Colonic mucosa (tissue), 4 donors: ENCODE results near the gene POMT1. TPM values are rescaled to one million over a fixed set of nuclear protein-coding genes. Genes with fewer than 3 reads are reported as not detected.

Source experiments
- DNase-seq: peaks from one replicate; pipeline ENCODE4 v3.0.0-alpha.2; 2020
- H3K27ac ChIP-seq: fragments of 200-600 bp; one replicate; pipeline ENCODE4 v1.8.0; 2021
- H3K27me3 ChIP-seq: fragments of 200-600 bp; one replicate; pipeline ENCODE4 v1.8.0; 2021
- H3K36me3 ChIP-seq: fragments of 200-600 bp; one replicate; pipeline ENCODE4 v1.8.0; 2021
- H3K4me1 ChIP-seq: fragments of 200-600 bp; one replicate; pipeline ENCODE4 v1.8.0; 2021; ENCODE audit warnings: mild to moderate bottlenecking
- H3K4me3 ChIP-seq: fragments of 200-600 bp; one replicate; pipeline ENCODE4 v1.8.0; 2021
- H3K9ac ChIP-seq, 2 donors: one replicate each; pipeline ENCODE4 v1.7.0; 2013; ENCODE audit warnings: control low read depth in 2 of 2, low read depth in 2 of 2, low read length in 2 of 2
- H3K9me3 ChIP-seq: fragments of 200-600 bp; one replicate; pipeline ENCODE4 v1.8.0; 2021
- intact Hi-C: fragments of 100-400 bp; cut with DNase I; formaldehyde crosslinking; loops from one replicate; pipeline ENCODE4 v1.14.1; 2022
- total RNA-seq, 2 donors: library from RNA; stranded (reverse); fragmentation: NEBNext Ultra II Directional in 1 of 2; extraction: Animal tissue kit (Norgen Biotek cat#: 25700) in 1 of 2; gene quantifications; one replicate each; pipeline ENCODE4 v1.2.1, GENCODE V29; 2021
- TF ChIP-seq, protein P1 (sequence below): fragments of 200-600 bp; IDR thresholded peaks from one replicate; pipeline ENCODE4 v1.8.0; 2022; ENCODE audit warnings: antibody characterized with exemption, mild to moderate bottlenecking
- donor health status: healthy.
- donor health status: DM: no; HTN: no; CAD: no.
- donor health status: DM: no; HTN: no; CAD: no.

The POMT1 gene
- total RNA-seq, 2 donors from 2014 or later = 24.0 to 28.8 TPM

DNA sequence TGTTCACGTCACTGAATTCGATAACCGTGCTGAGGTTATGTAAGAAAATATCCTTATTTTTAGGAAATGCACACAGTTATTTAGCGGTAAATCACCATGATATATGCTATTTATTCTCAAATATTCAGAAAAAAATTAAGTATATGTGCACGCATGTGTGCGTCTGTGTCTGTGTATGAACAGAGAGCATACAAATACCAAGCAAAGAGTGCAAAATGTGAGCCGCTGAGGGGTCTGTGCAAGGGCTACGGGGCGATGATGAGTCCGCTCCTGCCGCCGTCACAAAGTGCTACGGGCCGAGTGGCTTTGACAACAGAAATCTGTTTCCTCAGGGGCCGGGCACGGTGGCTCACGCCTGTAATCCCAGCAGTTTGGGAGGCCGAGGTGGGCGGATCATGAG, 35.2 kb downstream of the POMT1 start:
- TF ChIP-seq, protein P1, sequence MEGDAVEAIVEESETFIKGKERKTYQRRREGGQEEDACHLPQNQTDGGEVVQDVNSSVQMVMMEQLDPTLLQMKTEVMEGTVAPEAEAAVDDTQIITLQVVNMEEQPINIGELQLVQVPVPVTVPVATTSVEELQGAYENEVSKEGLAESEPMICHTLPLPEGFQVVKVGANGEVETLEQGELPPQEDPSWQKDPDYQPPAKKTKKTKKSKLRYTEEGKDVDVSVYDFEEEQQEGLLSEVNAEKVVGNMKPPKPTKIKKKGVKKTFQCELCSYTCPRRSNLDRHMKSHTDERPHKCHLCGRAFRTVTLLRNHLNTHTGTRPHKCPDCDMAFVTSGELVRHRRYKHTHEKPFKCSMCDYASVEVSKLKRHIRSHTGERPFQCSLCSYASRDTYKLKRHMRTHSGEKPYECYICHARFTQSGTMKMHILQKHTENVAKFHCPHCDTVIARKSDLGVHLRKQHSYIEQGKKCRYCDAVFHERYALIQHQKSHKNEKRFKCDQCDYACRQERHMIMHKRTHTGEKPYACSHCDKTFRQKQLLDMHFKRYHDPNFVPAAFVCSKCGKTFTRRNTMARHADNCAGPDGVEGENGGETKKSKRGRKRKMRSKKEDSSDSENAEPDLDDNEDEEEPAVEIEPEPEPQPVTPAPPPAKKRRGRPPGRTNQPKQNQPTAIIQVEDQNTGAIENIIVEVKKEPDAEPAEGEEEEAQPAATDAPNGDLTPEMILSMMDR = no peak
- H3K9ac ChIP-seq = no peak overlapping the region
- H3K27me3 ChIP-seq = no peaks in the 10 kb centered on the region
- no peaks in the 10 kb centered on the region for H3K36me3 ChIP-seq
- intact Hi-C loops = no loop called here
- H3K27ac ChIP-seq = no peak overlapping the region
- H3K4me1 ChIP-seq = no peaks in the 10 kb centered on the region
- DNase-seq = no peak
- no peaks in the 10 kb centered on the region for H3K9me3 ChIP-seq
- no peak overlapping the region for H3K4me3 ChIP-seq

DNA sequence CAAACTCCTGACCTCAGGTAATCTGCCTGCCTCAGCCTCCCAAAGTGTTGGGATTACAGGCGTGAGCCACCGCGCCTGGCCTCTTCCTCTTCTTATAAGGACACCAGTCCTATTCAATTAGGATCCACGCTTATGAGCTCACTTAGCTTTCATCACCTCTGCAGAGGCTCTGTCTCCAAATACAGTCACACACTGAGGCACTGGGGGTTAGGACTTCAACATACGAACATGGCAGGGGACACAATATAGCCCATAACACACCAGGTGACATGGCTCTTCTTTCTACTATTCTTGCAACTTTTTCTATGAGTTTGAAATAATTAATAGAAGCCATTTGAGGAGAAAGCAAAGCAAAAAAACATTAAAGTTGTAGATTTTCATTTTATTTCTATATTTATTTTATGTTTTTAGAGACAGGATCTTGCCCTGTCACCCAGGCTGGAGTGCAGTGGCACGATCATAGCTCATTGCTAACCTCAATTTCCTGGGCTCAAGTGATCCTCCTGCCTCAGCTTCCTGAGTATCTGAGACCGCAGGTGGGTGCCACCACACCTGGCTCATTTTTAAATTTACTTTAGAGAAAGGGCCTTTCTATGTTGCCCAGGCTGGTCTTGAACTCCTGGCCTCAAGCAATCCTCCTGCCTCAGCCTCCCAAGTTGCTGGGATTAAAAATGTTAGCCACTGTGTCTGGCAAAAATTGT, 36.7 kb downstream of the POMT1 start:
- TF ChIP-seq, protein P1 = no peak
- Histone ChIP-seq H3K9me3 (no peaks in the 10 kb centered on the region), H3K27me3 (no peaks in the 10 kb centered on the region), H3K4me3 (no peak overlapping the region), H3K9ac (no peak overlapping the region), H3K27ac (no peak overlapping the region), H3K4me1 (no peaks in the 10 kb centered on the region), H3K36me3 (no peaks in the 10 kb centered on the region)
- DNase-seq = no peak
- intact Hi-C loops = no loop called here

DNA sequence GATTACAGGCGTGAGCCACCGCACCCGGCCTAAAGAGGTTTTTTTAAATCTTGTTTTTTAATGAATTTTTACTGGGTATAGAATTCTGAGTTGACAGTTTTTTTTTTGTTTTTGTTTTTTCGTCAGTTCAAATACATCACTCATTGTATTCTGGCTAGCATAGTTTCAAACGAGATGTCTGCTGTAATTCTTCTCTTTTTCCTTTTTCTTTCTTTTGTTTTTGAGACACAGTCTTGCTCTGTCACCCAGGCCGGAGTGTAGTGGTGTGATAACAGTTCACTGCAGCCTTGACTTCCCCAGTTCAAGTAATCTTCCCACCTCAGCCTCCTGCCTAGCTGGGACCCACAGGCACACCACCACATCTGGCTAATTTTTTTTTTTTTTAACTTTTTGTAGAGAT, 40.4 kb downstream of the POMT1 start:
- TF ChIP-seq, protein P1 = no peak
- no peak overlapping the region for H3K9ac ChIP-seq
- H3K27me3 ChIP-seq = peaks cover 14% of the 10 kb centered on the region
- peaks cover 6% of the 10 kb centered on the region for H3K4me1 ChIP-seq
- H3K36me3 ChIP-seq = no peaks in the 10 kb centered on the region
- no peaks in the 10 kb centered on the region for H3K9me3 ChIP-seq
- DNase-seq = no peak
- H3K4me3 ChIP-seq = no peak overlapping the region
- H3K27ac ChIP-seq = no peak overlapping the region
- intact Hi-C loops = no loop called here

DNA sequence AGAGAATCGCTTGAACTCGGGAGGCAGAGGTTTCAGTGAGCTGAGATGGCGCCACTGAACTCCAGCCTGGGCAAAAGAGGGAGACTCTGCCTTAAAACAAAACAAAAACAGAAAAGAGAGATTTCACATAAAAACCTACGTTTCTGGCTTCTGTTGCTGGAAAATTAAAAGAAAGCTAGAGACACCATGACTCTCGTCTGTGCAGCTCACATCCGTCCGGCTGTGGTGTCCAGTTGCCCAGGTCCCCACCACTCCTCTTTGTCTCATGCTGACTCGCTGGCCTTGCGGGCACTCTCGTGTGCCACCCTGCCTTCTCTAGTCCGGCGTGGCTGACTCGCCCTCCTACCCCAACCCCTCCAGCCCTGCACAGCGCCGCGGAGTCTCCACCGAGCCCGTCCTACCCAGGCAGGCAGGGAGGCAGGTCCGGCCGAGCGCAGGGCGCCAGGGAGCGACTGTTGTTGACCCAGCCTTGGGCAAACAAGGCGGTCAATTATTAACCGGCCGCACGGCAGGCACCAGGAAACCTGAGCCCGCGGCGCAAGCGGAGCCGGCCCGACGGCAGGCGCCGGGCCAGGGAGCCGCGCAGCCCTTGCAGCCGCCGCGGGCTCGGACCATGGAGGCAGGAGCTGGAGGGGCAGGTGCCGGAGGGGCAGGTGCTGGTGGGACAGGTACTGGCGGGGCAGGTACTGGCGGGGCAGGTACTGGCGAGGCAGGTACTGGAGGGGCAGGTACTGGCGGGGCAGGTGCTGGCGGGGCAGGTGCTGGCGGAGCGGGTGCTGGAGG, 42.5 kb downstream of the POMT1 start, which contains the start of gene PRRT1B:
Gene PRRT1B (plus strand): TSS at position 521 of the 783 bp plus-strand sequence. CDS start 93 bp downstream, at position 614.
- Histone ChIP-seq H3K9ac (peak within 1 kb of the TSS; percentile 12 to 68), H3K36me3 (no peaks in the 10 kb centered on the region), H3K9me3 (no peaks in the 10 kb centered on the region), H3K4me1 (peaks cover 6% of the 10 kb centered on the region), H3K4me3 (peak within 1 kb of the TSS; percentile 30), H3K27me3 (peaks cover 14% of the 10 kb centered on the region), H3K27ac (no peak within 1 kb of the TSS)
- intact Hi-C loops = no loop called here
- TF ChIP-seq, protein P1 = no peak
- DNase-seq = peak; percentile 92

DNA sequence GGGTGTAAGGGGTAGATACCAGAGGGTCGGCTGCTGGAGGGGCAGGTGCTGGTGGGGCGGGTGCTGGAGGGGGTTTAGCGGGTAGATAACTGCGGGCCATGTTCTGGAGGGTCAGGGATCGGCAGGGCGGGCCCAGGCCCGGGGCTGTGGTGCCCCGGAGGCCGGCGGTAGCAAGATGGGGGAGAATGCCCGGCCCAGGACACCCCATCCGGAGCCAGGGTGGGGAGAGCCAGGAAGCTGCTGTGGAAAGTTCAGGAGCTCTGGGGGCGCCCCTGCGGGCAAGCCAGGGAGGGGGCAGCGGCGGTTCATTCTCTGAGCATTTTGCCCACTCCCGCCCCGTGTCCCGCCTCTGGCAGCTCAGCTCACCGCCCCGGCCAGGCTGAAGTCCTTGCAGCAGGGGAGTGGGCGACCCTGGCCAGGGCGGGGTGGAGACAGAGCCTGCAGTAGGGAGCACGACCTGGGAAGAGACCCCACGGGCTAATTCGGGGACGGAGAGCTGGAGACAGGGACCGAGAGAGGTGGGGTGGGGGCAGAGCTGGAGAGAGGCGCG, 43.1 kb downstream of the POMT1 start:
- H3K36me3 ChIP-seq = no peaks in the 10 kb centered on the region
- peaks cover 14% of the 10 kb centered on the region for H3K27me3 ChIP-seq
- peak overlapping the region; percentile 12 to 68 for H3K9ac ChIP-seq
- intact Hi-C loops = no loop called here
- H3K27ac ChIP-seq = no peak overlapping the region
- TF ChIP-seq, protein P1 = no peak
- peak; percentile 33 for DNase-seq
- H3K9me3 ChIP-seq = no peaks in the 10 kb centered on the region
- peaks cover 6% of the 10 kb centered on the region for H3K4me1 ChIP-seq
- H3K4me3 ChIP-seq = peak overlapping the region; percentile 30
